GM18498 (cell line): Measurements from ENCODE around the gene TBX19.

Source experiments
- ATAC-seq: cut with Tn5 transposase; IDR thresholded peaks from one replicate; pipeline ENCODE4 v1.9.1; 2021; ENCODE audit warnings: mild to moderate bottlenecking, moderate library complexity; ENCODE audit not compliant: unreplicated experiment

Gene TBX19

GRCh38 chr1:168280296-168280927 lies at the start of gene TBX19:
Gene TBX19 (plus strand): TSS chr1:168280877. CDS start chr1:168281091, 214 bp downstream.
- ATAC-seq: no peak

- ATAC-seq: peak; percentile 81
These were observed 45.7 kb upstream of the TBX19 start for GRCh38 chr1:168234846-168235547.

- no peak for ATAC-seq
These were observed 45.2 kb upstream of the TBX19 start for GRCh38 chr1:168235548-168235885.

- ATAC-seq: no peak
These were observed 44.7 kb upstream of the TBX19 start for GRCh38 chr1:168235937-168236336.

GRCh38 chr1:168236836-168237611 lies 43.7 kb upstream of the TBX19 start:
- ATAC-seq: no peak

- ATAC-seq: no peak
These were observed 37.5 kb upstream of the TBX19 start for GRCh38 chr1:168243198-168243597.

GRCh38 chr1:168243636-168244212 lies 37.0 kb upstream of the TBX19 start:
- no peak for ATAC-seq

GRCh38 chr1:168245042-168245441 lies 35.6 kb upstream of the TBX19 start:
- ATAC-seq: no peak

GRCh38 chr1:168246506-168246905 lies 34.2 kb upstream of the TBX19 start:
- ATAC-seq: no peak

- ATAC-seq: no peak
These were observed 28.4 kb upstream of the TBX19 start for GRCh38 chr1:168252204-168252733.

GRCh38 chr1:168256164-168256563 lies 24.5 kb upstream of the TBX19 start:
- ATAC-seq: no peak

GRCh38 chr1:168257397-168257796 lies 23.3 kb upstream of the TBX19 start:
- no peak for ATAC-seq

GRCh38 chr1:168259567-168259966 lies 21.1 kb upstream of the TBX19 start:
- ATAC-seq: no peak

GRCh38 chr1:168260393-168260792 lies 20.3 kb upstream of the TBX19 start:
- ATAC-seq: no peak

- no peak for ATAC-seq
These were observed 19.3 kb upstream of the TBX19 start for GRCh38 chr1:168261390-168261789.

- no peak for ATAC-seq
These were observed 17.5 kb upstream of the TBX19 start for GRCh38 chr1:168263130-168263529.

- no peak for ATAC-seq
These were observed 16.4 kb upstream of the TBX19 start for GRCh38 chr1:168264296-168264695.

- ATAC-seq: no peak
These were observed 15.1 kb upstream of the TBX19 start for GRCh38 chr1:168265596-168265995.

GRCh38 chr1:168266644-168267186 lies 14.0 kb upstream of the TBX19 start:
- ATAC-seq: no peak

- ATAC-seq: no peak
These were observed 9.0 kb upstream of the TBX19 start for GRCh38 chr1:168271636-168272035.

GRCh38 chr1:168273575-168273974 lies 7.1 kb upstream of the TBX19 start:
- no peak for ATAC-seq
